ENCODE data around the gene SPRED1.

DNA sequence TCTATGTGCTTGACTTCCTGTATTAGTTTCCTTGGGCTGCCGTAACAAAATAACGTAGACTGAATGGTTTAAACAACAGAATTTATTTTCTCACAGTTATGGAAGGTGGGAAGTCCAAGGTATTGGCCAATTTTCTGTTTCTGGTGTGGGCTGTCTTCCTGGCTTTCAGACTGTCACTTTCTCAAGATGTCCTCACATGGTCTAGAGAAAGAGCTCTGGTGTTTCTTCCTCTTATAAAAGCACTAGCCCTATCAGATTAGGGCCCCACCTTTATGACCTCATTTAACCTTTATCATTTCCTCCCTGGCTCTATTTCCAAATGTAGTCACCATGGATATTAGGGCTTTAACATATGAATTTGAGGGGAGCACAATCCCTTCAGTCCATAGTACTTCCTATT is 54.6 kb downstream of the SPRED1 start:
- no peak for TF ChIP-seq POLR2A (IDR thresholded peaks at IDR 0.05)
- no peak for TF ChIP-seq EP300 (IDR thresholded peaks at IDR 0.05; ENCODE audit: low read depth)
- no peak for TF ChIP-seq CTCF (IDR thresholded peaks at IDR 0.05)
